Mammary epithelial cell (primary cell): Measurements from ENCODE around the gene AFAP1.

Experiments
- CTCF ChIP-seq, 2 donors: IDR thresholded peaks in 1 of 2; conservative IDR thresholded peaks in 1 of 2; 2 replicates each; pipeline ENCODE4 v1.5.1; 2011 to 2012; ENCODE audit warnings: inconsistent platforms in 2 of 2, low read length in 2 of 2, mild to moderate bottlenecking in 2 of 2, control low read depth in 1 of 2, low read depth in 1 of 2; ENCODE audit not compliant: insufficient read depth in 1 of 2; ENCODE audit errors: extremely low read depth in 1 of 2
- EZH2 ChIP-seq: IDR thresholded peaks from 2 replicates; pipeline ENCODE4 v1.6.1; 2012; ENCODE audit warnings: low read length, inconsistent platforms, borderline replicate concordance

GRCh38 chr4:7945709-7946380 is 6.2 kb upstream of the AFAP1 start:
- TF ChIP-seq CTCF (conservative IDR thresholded peaks at IDR 0.05 in 1 of 2, IDR thresholded peaks at IDR 0.05 in 1 of 2; ENCODE audit: extremely low read depth in 1 of 2, insufficient read depth in 1 of 2, low read depth in 1 of 2, low read length in 2 of 2) (no peak), EZH2 (no peak)
